Measurements from ENCODE around the gene P2RX6.
"Not testable (repeated sequence)": the region's sequence is repeated elsewhere in the genome, so short reads cannot be mapped to it uniquely, and the experiment has no call there.

Gene P2RX6

DNA sequence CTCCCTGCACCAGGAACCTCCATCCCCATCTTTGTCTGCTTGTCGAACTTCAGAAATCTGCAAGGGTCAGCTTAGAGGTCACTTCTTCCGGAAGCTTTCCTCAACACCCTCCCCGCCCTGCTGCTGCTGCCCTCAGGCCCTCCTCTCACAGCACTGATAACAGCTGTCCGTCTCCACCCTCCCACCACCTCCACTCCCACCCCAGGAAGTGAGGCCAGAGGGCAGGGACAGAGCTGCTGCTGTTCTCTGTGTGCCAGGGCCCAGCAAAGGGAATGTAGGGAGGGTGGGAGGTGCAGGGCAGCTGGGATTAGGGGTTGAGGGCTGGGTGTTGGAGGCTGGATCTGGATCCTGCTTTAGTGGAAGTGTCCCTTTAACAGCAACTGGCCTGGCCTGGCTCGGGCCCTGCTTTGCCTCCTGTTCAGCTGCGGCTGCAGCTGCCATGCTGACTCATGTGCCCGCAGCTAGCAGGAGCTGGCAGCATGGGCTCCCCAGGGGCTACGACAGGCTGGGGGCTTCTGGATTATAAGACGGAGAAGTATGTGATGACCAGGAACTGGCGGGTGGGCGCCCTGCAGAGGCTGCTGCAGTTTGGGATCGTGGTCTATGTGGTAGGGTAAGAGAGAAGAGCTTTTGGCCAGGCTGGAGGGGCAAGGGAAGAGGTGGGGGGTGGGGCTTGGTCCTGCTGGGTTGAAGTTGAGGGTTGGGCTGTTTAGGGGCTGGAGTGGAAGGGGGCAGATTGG, at the start of gene P2RX6:
Gene P2RX6 (plus strand): TSS at position 440 of the 740 bp plus-strand sequence. CDS start 10 bp downstream, at position 450.
- DNase-seq (ENCODE audit: extremely low read depth in 1 of 2, low read depth in 1 of 2), result no peak

GRCh38 chr22:20965888-20966855, 48.8 kb upstream of the P2RX6 start:
- no peak for DNase-seq (ENCODE audit: extremely low read depth in 1 of 2, low read depth in 1 of 2)

DNA sequence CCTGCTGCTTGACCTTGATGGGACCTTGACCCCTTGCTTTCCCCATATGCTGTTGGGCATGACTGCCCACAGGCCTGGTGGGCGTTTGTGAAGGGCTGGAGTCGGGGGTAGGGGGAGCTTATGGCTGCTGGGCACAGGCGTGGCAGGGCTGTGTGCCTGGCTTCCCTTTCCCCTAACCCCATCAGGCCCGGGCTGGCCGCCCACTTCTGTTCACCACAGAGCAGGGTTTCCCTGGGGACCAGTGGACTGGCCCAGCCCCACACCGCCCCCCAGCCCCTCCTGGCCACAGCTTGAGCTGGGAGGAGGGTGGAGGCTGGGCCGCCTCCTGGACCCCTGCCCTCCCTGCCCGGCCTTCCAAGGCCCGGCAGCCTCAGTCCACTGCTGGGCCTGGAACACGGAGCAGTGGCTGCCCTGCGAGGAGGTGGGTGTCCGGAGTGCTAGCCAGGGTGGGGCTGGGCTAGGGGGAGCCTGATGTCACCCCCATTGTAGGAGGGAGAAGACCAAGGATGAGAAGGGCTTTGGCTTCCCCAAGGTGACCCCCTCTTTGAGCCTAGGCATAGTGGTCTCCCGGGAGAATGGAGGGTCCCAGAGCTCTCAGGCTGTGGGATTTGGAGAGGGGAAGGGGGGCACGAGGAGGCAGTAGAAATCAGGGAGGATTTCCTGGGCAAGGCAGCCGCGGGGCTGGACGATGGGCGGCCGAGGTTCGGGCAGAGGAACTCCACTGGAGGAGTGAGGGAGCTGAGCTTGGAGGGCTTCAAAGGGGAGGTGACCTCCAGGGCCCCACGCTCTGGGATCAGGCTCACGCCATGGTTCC, 47.9 kb upstream of the P2RX6 start, which contains the start of gene AIFM3:
Gene AIFM3 (plus strand): TSS at position 373 of the 814 bp plus-strand sequence. CDS start 690 bp downstream, outside the sequence.
- no peak for DNase-seq (ENCODE audit: extremely low read depth in 1 of 2, low read depth in 1 of 2)

- DNase-seq (ENCODE audit: extremely low read depth in 1 of 2, low read depth in 1 of 2), result no peak
Observed at GRCh38 chr22:20967697-20968211, 47.2 kb upstream of the P2RX6 start.

DNA sequence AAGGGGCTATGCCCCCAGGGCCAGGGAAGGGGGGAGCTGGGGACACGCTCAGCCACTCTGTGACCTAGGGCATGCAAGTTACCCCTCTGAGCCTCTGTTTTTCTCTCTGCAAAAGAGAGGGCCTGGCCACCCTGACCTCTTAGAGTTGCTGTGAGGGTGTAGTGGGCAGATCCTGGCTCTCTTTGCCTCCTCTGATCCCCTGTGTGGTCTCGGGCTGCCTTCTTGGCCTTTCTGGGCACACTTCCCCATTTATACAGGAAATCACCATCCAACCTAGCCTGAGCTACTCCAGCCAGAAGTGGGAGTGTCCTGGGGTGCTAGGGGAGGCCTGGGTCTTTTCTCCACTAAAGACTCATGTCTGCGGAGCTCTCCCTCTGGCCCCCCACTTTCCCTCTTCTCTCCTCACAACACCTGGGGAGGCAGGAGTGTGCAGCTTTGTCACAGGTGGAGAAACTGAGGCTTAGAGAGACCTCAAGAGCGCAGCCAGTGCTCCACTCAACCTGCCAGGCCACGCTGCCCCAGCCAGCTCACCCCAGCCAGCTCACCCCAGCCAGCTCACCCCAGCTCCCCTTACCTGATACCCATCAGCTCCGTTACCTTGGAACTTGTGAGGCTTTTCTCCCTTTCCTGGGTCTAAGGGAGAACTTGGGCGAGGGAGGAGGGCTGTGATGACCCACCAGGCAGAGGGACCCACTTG, 46.5 kb upstream of the P2RX6 start:
- no peak for DNase-seq (ENCODE audit: extremely low read depth in 1 of 2, low read depth in 1 of 2)

GRCh38 chr22:20970939-20971657, 43.9 kb upstream of the P2RX6 start:
- DNase-seq (ENCODE audit: extremely low read depth in 1 of 2, low read depth in 1 of 2), result no peak

DNA sequence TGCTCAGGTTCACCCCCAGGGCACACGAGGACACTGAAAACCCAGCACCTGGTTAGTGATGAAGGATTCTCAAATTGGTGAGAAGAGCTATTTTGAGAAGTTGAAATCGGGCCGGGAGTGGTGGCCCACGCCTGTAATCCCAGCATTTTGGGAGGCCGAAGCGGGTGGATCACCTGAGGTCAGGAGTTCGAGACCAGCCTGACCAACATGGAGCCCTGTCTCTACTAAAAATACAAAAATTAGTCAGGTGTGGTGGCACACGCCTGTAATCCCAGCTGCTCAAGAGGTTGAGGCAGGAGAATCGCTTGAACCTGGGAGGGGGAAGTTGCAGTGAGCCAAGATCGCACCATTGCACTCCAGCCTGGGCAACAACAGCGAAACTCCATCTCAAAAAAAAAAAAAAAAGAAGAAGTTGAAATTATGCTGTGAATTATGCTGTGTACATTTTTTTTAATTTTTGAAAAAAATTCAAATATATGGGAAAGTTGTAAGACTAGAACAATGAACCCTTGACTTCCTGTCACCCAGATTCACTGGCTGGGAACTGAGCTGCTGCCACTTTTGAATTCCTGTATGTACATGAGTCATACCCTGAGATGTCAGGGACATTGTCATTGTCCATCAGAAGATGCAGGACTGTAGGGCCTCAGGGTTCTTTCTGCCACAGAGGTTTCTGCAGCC, 42.8 kb upstream of the P2RX6 start:
- DNase-seq (ENCODE audit: extremely low read depth in 1 of 2, low read depth in 1 of 2), result not testable (repeated sequence)

DNA sequence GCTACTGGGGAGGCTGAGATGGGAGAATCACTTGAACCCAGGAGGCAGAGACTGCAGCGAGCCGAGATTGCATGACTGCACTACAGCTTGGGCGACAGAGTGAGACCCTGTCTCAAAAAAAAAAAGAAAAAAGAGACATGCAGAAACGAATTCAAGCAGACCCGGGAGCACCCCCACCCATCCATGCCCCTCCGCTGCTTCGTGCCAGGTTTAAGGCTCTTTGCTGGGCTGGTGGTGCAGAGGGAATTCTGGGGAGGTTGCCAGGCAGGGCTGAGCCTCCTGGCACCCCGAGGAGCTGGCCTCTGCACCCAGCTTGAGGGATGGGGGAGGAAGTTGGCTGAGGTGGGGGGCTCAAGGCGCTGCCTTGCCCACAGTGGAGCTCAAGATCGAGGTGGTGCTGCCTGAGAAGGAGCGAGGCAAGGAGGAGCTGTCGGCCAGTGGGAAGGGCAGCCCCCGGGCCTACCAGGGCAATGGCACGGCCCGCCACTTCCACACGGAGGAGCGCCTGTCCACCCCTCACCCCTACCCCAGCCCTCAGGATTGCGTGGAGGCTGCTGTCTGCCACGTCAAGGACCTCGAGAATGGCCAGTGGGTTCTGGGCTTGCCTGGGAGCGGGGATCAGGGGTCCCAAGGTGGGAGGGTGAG, 41.9 kb upstream of the P2RX6 start:
- no peak for DNase-seq (ENCODE audit: extremely low read depth in 1 of 2, low read depth in 1 of 2)

- DNase-seq (ENCODE audit: extremely low read depth in 1 of 2, low read depth in 1 of 2), result no peak
Observed at GRCh38 chr22:20973634-20974286, 41.2 kb upstream of the P2RX6 start.

DNA sequence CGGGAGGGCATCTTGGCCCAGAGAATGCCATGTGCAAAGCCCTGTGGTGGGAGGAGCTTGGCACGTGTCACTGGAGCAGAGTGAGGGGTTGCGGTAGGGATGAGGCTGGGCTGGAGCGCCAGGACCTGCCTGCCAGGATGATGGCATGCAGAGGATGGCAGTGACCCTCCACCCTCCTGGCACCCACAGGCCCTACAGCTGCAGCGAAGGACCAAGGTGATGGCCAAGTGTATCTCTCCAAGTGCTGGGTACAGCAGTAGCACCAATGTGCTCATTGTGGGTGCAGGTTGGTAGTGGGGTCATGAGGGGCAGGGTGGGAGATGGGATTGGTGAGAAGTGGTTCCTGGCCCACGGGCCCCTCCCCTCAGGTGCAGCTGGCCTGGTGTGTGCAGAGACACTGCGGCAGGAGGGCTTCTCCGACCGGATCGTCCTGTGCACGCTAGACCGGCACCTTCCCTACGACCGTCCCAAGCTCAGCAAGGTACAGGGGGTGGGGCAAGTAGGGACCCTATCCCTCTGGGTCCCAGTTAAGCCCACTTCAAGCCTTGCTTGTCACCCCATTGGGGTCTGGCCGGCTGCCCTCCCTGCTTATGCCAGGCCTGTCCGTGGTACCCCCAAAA, 40.5 kb upstream of the P2RX6 start:
- DNase-seq (ENCODE audit: extremely low read depth in 1 of 2, low read depth in 1 of 2), result no peak

DNA sequence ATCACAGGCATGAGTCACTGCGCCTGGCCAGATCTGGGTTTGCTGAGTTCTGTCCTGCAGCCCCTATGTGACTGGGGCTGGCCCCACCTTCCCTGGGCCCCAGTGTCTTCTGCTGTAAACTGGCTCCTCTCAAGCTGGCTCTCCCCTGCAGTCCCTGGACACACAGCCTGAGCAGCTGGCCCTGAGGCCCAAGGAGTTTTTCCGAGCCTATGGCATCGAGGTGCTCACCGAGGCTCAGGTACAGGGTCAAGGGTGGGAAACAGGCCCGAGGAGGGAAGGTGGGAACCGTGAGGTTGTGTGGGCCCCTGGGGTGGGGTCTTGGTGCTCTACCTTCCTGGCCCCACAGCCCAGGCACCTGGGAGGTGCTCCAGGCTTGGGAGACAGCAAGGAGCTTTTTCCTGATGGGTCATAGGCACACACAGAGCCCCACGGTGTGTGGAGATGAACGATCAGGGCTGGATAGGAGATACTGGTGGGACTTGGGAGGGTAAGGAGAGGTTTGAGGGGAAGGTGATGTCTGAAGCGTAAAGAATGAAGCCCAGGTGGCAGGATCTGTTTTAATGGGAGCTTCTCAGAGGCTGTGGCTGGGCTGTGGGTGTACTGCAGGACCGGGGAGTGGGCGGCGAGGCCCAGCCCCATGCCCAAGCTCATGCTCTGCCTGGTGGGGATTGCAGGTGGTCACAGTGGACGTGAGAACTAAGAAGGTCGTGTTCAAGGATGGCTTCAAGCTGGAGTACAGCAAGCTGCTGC, 39.2 kb upstream of the P2RX6 start:
- no peak for DNase-seq (ENCODE audit: extremely low read depth in 1 of 2, low read depth in 1 of 2)

DNA sequence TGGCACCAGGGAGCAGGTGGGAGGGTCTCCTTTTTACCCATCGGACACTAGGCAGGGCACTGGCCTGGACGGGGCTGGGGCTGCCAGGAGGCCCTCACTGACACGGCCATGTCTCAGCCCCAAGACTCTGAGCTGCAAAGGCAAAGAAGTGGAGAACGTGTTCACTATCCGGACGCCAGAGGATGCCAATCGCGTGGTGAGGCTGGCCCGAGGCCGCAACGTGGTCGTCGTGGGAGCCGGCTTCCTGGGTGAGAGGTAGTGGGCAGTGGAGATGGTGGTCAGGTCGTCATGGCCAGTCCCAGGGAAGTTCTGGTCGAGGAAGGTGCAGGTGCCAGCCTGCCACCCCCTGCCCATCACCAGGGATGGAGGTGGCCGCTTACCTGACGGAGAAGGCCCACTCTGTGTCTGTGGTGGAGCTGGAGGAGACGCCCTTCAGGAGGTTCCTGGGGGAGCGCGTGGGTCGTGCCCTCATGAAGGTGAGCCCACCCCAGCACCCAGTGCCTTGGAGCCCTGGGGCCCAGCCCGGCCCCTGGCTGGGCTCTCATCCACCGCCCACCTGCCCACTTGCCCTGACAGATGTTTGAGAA, 38.6 kb upstream of the P2RX6 start:
- DNase-seq (ENCODE audit: extremely low read depth in 1 of 2, low read depth in 1 of 2), result no peak

- no peak for DNase-seq (ENCODE audit: extremely low read depth in 1 of 2, low read depth in 1 of 2)
Observed at GRCh38 chr22:20977019-20977418, 37.9 kb upstream of the P2RX6 start.

GRCh38 chr22:20977516-20978170, 37.3 kb upstream of the P2RX6 start:
- no peak for DNase-seq (ENCODE audit: extremely low read depth in 1 of 2, low read depth in 1 of 2)

- DNase-seq (ENCODE audit: extremely low read depth in 1 of 2, low read depth in 1 of 2), result no peak
Observed at GRCh38 chr22:20978419-20978818, 36.5 kb upstream of the P2RX6 start.
